ENCODE data around the gene LTBP2. TPM values are rescaled to one million over a fixed set of nuclear protein-coding genes. Genes with fewer than 3 reads are reported as not detected.

Gene LTBP2
- total and polyA plus RNA-seq, 2 of the 13 experiments (the other 11 are each of a cell fraction or from before 2014, with no cell fraction given): 0.20 to 0.41 TPM

DNA sequence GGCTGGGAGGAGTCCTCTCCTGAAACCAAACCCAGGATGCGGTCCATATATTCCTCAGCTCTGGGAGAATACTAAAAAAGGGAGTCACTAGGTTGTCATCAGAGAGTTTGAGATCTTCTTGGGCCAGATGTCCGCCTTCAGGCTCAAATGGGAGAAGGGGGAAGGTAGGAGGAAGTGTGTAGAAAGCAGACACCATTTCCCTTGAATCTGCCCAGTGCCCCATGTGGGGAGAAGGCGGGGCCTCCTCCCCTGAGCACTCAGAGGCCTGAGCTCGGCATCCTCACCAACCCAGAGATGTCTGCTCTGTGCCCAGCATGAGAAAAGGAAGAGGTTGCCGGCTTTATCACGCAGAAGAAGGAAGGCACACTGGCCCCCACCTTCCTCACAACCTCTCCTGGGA, 37.3 kb downstream of the LTBP2 start:
- no TSS peak for BruUV-seq (replicated peaks)
- 14% methylated on average over 6 of the region's 6 CpGs for WGBS (ENCODE audit: low lambda C conversion rate)
- POLR2A ChIA-PET: no interaction called here
- TF ChIP-seq GLMP (CRISPR knock-in tag; IDR thresholded peaks at IDR 0.05; ENCODE audit: borderline replicate concordance): no peak
- TF ChIP-seq ZNF333 (CRISPR knock-in tag; IDR thresholded peaks at IDR 0.05; ENCODE audit: borderline replicate concordance): no peak
- no peak for TF ChIP-seq ZNF235 (CRISPR knock-in tag; IDR thresholded peaks at IDR 0.05; ENCODE audit: borderline replicate concordance)
- no peak for TF ChIP-seq ZXDC (CRISPR knock-in tag; IDR thresholded peaks at IDR 0.05)
- no peak for TF ChIP-seq ZNF138 (CRISPR knock-in tag; IDR thresholded peaks at IDR 0.05; ENCODE audit: low read depth)
- TF ChIP-seq, protein P1, sequence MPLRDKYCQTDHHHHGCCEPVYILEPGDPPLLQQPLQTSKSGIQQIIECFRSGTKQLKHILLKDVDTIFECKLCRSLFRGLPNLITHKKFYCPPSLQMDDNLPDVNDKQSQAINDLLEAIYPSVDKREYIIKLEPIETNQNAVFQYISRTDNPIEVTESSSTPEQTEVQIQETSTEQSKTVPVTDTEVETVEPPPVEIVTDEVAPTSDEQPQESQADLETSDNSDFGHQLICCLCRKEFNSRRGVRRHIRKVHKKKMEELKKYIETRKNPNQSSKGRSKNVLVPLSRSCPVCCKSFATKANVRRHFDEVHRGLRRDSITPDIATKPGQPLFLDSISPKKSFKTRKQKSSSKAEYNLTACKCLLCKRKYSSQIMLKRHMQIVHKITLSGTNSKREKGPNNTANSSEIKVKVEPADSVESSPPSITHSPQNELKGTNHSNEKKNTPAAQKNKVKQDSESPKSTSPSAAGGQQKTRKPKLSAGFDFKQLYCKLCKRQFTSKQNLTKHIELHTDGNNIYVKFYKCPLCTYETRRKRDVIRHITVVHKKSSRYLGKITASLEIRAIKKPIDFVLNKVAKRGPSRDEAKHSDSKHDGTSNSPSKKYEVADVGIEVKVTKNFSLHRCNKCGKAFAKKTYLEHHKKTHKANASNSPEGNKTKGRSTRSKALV (CRISPR knock-in tag; IDR thresholded peaks at IDR 0.05): no peak
- no peak for TF ChIP-seq FOSL2 (CRISPR knock-in tag; IDR thresholded peaks at IDR 0.05)
- no peak for TF ChIP-seq ZNF792 (CRISPR knock-in tag; IDR thresholded peaks at IDR 0.05)
- TF ChIP-seq, protein P2, sequence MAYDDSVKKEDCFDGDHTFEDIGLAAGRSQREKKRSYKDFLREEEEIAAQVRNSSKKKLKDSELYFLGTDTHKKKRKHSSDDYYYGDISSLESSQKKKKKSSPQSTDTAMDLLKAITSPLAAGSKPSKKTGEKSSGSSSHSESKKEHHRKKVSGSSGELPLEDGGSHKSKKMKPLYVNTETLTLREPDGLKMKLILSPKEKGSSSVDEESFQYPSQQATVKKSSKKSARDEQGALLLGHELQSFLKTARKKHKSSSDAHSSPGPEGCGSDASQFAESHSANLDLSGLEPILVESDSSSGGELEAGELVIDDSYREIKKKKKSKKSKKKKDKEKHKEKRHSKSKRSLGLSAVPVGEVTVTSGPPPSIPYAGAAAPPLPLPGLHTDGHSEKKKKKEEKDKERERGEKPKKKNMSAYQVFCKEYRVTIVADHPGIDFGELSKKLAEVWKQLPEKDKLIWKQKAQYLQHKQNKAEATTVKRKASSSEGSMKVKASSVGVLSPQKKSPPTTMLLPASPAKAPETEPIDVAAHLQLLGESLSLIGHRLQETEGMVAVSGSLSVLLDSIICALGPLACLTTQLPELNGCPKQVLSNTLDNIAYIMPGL (CRISPR knock-in tag; IDR thresholded peaks at IDR 0.05; ENCODE audit: borderline replicate concordance in 1 of 2, low read depth in 1 of 2): no peak
- no peak for TF ChIP-seq RNF219 (CRISPR knock-in tag; IDR thresholded peaks at IDR 0.05)
- TF ChIP-seq FOXA3 (CRISPR knock-in tag; IDR thresholded peaks at IDR 0.05): no peak
- TF ChIP-seq, protein P3, sequence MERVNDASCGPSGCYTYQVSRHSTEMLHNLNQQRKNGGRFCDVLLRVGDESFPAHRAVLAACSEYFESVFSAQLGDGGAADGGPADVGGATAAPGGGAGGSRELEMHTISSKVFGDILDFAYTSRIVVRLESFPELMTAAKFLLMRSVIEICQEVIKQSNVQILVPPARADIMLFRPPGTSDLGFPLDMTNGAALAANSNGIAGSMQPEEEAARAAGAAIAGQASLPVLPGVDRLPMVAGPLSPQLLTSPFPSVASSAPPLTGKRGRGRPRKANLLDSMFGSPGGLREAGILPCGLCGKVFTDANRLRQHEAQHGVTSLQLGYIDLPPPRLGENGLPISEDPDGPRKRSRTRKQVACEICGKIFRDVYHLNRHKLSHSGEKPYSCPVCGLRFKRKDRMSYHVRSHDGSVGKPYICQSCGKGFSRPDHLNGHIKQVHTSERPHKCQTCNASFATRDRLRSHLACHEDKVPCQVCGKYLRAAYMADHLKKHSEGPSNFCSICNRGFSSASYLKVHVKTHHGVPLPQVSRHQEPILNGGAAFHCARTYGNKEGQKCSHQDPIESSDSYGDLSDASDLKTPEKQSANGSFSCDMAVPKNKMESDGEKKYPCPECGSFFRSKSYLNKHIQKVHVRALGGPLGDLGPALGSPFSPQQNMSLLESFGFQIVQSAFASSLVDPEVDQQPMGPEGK (CRISPR knock-in tag; IDR thresholded peaks at IDR 0.05): no peak

More for the DNA sequence above, 37.3 kb downstream of the LTBP2 start:
- DNase-seq (ENCODE audit: low spot score): no peak
- no peaks in the 10 kb centered on the region for H3K9me3 ChIP-seq (ENCODE audit: low read length)
- peaks cover 0 to 9% of the 10 kb centered on the region in 2 experiments; a peak in 2 of 5 replicates for H3K27me3 ChIP-seq (ENCODE audit: control insufficient read depth in 1 of 2, insufficient read depth in 2 of 2, low read length in 2 of 2)
- H3K4me3 ChIP-seq (replicated peaks in 1 of 3; ENCODE audit: insufficient read depth in 1 of 3, low read depth in 2 of 3, low read length in 3 of 3): no peak overlapping the region
- no peak overlapping the region for H3K9ac ChIP-seq (ENCODE audit: insufficient read depth, low read depth, low read length)
- H4K20me1 ChIP-seq (ENCODE audit: insufficient read depth, low read length): no peaks in the 10 kb centered on the region
- in situ Hi-C loops (cut with HindIII; ENCODE audit: extremely low pct_ligation_motif_present, low pct_unique_long_range_greater_than_20kb): no loop called here
- intact Hi-C loops (cut with micrococcal nuclease; ENCODE audit: unreplicated experiment): no loop called here
- no peak overlapping the region for H2AFZ ChIP-seq (ENCODE audit: low read length)
- no peaks in the 10 kb centered on the region for H3K36me3 ChIP-seq (replicated peaks in 1 of 2; ENCODE audit: control insufficient read depth in 1 of 2, insufficient read depth in 2 of 2, low read length in 2 of 2)
- FAIRE-seq: no peak
- no peak overlapping the region for H3K4me2 ChIP-seq (ENCODE audit: low read depth, low read length)
- H3K79me2 ChIP-seq (ENCODE audit: insufficient read depth, low read length): no peaks in the 10 kb centered on the region
- ATAC-seq: no peak
- H3K4me1 ChIP-seq (ENCODE audit: insufficient read depth, low read length): peaks cover 26% of the 10 kb centered on the region
- H3K27ac ChIP-seq (ENCODE audit: extremely low read length, insufficient read depth, low read length): no peak overlapping the region
- CTCF ChIA-PET (ENCODE audit: low intra/inter-chr PET ratio, low total read pairs): no interaction called here

Measured in HepG2 (cell line).